ENCODE results near the gene JCAD. TPM values are rescaled to one million over a fixed set of nuclear protein-coding genes. Genes with fewer than 3 reads are reported as not detected.
"Not testable (repeated sequence)": the region's sequence is repeated elsewhere in the genome, so short reads cannot be mapped to it uniquely, and the experiment has no call there.

JCAD gene
- total RNA-seq, 4 donors from 2014 or later = 33.6 to 65.2 (median 53.3) TPM

GRCh38 chr10:29987471-29987870 lies 71.9 kb downstream of the JCAD start:
- 39% methylated on average over 4 of the region's 4 CpGs for WGBS
- Histone ChIP-seq H3K27me3 (no peaks in the 10 kb centered on the region), H3K9me3 (peaks cover 0 to 11% (median 7%) of the 10 kb centered on the region in 4 donors), H3K4me1 (peaks cover 0 to 16% (median 7%) of the 10 kb centered on the region in 4 donors), H3K4me3 (no peak overlapping the region), H3K36me3 (no peaks in the 10 kb centered on the region), H3K27ac (replicated peaks in 1 of 4) (peak overlapping the region in 3 of 4 donors; percentile 11 to 50 (median 37))
- TF ChIP-seq POLR2A (IDR thresholded peaks at IDR 0.05; ENCODE audit: low read depth) = no peak
- no peak for TF ChIP-seq EP300 (IDR thresholded peaks at IDR 0.05)
- TF ChIP-seq, protein P1, sequence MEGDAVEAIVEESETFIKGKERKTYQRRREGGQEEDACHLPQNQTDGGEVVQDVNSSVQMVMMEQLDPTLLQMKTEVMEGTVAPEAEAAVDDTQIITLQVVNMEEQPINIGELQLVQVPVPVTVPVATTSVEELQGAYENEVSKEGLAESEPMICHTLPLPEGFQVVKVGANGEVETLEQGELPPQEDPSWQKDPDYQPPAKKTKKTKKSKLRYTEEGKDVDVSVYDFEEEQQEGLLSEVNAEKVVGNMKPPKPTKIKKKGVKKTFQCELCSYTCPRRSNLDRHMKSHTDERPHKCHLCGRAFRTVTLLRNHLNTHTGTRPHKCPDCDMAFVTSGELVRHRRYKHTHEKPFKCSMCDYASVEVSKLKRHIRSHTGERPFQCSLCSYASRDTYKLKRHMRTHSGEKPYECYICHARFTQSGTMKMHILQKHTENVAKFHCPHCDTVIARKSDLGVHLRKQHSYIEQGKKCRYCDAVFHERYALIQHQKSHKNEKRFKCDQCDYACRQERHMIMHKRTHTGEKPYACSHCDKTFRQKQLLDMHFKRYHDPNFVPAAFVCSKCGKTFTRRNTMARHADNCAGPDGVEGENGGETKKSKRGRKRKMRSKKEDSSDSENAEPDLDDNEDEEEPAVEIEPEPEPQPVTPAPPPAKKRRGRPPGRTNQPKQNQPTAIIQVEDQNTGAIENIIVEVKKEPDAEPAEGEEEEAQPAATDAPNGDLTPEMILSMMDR (IDR thresholded peaks at IDR 0.05) = no peak
- TF ChIP-seq POLR2AphosphoS5 (IDR thresholded peaks at IDR 0.05) = no peak
- no peak for DNase-seq (ENCODE audit: extremely low spot score)
- intact Hi-C loops (cut with DNase I) = no loop called here

- TF ChIP-seq POLR2A (IDR thresholded peaks at IDR 0.05; ENCODE audit: low read depth) (no peak), POLR2AphosphoS5 (IDR thresholded peaks at IDR 0.05) (no peak), EP300 (IDR thresholded peaks at IDR 0.05) (no peak)
- TF ChIP-seq, protein P1 (IDR thresholded peaks at IDR 0.05) = no peak
- peaks cover 0 to 36% (median 24%) of the 10 kb centered on the region in 4 donors for H3K4me1 ChIP-seq
- no peaks in the 10 kb centered on the region for H3K36me3 ChIP-seq
- H3K27me3 ChIP-seq = no peaks in the 10 kb centered on the region
- H3K4me3 ChIP-seq = no peak overlapping the region
- DNase-seq (ENCODE audit: extremely low spot score) = no peak
- H3K9me3 ChIP-seq = peaks cover 0 to 13% (median 8%) of the 10 kb centered on the region in 4 donors
- 89% methylated on average over 2 of the region's 2 CpGs for WGBS
- H3K27ac ChIP-seq (replicated peaks in 1 of 4) = no peak overlapping the region
- intact Hi-C loops (cut with DNase I) = no loop called here
Observed at GRCh38 chr10:29982997-29983648, 76.3 kb downstream of the JCAD start.

DNA sequence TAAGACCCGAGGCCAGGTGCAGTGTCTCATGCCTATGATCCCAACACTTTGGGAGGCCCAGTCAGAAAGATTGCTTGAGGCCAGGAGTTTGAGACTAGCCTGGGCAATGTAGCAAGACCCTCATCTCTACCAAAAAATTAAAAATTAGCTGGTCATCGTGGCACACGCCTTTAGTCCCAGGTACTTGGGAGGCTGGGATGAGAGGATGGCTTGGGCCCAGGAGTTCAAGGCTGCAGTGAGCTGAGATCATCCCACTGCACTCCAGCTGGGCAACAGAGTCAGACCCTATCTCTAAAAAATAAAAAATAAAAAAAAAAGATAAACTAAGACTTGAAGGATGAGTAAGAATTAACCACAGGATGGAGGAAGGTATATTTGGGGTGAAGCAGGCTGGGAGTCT lies 77.9 kb downstream of the JCAD start:
- Histone ChIP-seq H3K27me3 (no peaks in the 10 kb centered on the region), H3K4me3 (no peak overlapping the region), H3K4me1 (peaks cover 0 to 32% (median 25%) of the 10 kb centered on the region in 4 donors), H3K36me3 (no peaks in the 10 kb centered on the region), H3K9me3 (peaks cover 0 to 13% (median 8%) of the 10 kb centered on the region in 4 donors), H3K27ac (replicated peaks in 1 of 4) (no peak overlapping the region)
- intact Hi-C loops (cut with DNase I) = no loop called here
- whole genome bisulfite sequencing = 100% methylated on average over 3 of the region's 3 CpGs
- TF ChIP-seq POLR2A (IDR thresholded peaks at IDR 0.05; ENCODE audit: low read depth) = no peak
- no peak for DNase-seq (ENCODE audit: extremely low spot score)

GRCh38 chr10:29980084-29980483 lies 79.3 kb downstream of the JCAD start:
- no peak for DNase-seq (ENCODE audit: extremely low spot score)
- TF ChIP-seq POLR2A (IDR thresholded peaks at IDR 0.05; ENCODE audit: low read depth) = no peak
- TF ChIP-seq EP300 (IDR thresholded peaks at IDR 0.05) = no peak
- TF ChIP-seq POLR2AphosphoS5 (IDR thresholded peaks at IDR 0.05) = no peak
- TF ChIP-seq, protein P1 (IDR thresholded peaks at IDR 0.05) = no peak

DNA sequence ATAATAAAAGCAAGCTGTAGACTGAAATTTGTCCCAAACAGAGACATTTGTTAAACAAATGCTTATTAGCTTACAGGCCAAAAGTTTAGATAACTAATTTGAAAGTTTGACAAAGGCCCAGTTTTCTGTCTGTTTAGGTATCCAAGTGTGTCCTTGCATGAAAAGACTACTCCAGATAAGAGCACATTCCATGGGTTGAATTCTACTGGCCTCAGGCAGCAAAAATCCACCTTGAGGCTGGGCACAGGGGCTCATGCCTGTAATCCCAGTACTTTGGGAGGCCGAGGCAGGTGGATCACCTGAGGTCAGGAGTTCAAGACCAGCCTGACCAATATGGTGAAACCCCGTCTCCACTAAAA lies 80.0 kb downstream of the JCAD start:
- H3K4me1 ChIP-seq = peaks cover 0 to 34% (median 27%) of the 10 kb centered on the region in 4 donors
- WGBS = 57% methylated on average over 2 of the region's 2 CpGs
- DNase-seq (ENCODE audit: extremely low spot score); H3K36me3 ChIP-seq; H3K4me3 ChIP-seq; intact Hi-C loops (cut with DNase I); H3K27me3 ChIP-seq: not testable (repeated sequence)
- H3K9me3 ChIP-seq = peaks cover 0 to 19% (median 8%) of the 10 kb centered on the region in 4 donors
- peak overlapping the region; percentile 19 to 72 (median 64) for H3K27ac ChIP-seq (replicated peaks in 1 of 4)

More at GRCh38 chr10:29980084-29980483, 79.3 kb downstream of the JCAD start:
- peaks cover 0 to 13% (median 8%) of the 10 kb centered on the region in 4 donors for H3K9me3 ChIP-seq
- WGBS = 63% methylated on average over 2 of the region's 2 CpGs
- H3K27ac ChIP-seq (replicated peaks in 1 of 4) = peak overlapping the region in 2 of 4 donors; percentile 62 to 66
- no peaks in the 10 kb centered on the region for H3K36me3 ChIP-seq
- intact Hi-C loops (cut with DNase I) = no loop called here
- H3K4me3 ChIP-seq = no peak overlapping the region
- H3K27me3 ChIP-seq = no peaks in the 10 kb centered on the region
- peaks cover 0 to 34% (median 27%) of the 10 kb centered on the region in 4 donors for H3K4me1 ChIP-seq

Measured in esophagus muscularis mucosa (tissue), 4 donors.